IMR-90 (cell line): ENCODE measurements around the gene SPATA13.

Experiments used
- POLR2A ChIP-seq: IDR thresholded peaks from 2 replicates; pipeline ENCODE4 v1.6.1; 2012; ENCODE audit warnings: mild to moderate bottlenecking, low read depth, low read length
- TF ChIP-seq, protein P1 (sequence below): conservative IDR thresholded peaks from 2 replicates; pipeline ENCODE4 v1.5.1; 2012; ENCODE audit warnings: mild to moderate bottlenecking, low read depth, low read length, improper control_type of control experiment

DNA sequence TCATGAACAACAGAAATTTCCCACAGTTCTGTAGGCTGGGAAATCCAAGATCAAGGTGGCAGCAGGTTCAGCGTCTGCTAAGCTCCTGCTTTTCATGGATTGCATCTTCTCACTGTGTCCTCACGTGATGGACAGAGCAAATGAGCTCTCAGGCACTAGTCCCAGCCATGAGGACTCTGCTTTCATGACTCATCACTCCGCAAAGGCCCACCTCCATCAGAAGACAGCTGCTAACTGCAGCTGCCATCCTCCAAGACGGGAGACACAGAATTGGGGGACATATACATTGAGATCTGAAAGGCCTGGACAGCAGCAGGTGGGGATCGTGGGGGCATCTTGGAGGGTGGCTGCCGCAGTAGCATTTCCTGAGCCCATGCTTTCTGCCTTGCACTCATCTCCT, 44.4 kb upstream of the SPATA13 start:
- TF ChIP-seq POLR2A: no peak
- TF ChIP-seq, protein P1, sequence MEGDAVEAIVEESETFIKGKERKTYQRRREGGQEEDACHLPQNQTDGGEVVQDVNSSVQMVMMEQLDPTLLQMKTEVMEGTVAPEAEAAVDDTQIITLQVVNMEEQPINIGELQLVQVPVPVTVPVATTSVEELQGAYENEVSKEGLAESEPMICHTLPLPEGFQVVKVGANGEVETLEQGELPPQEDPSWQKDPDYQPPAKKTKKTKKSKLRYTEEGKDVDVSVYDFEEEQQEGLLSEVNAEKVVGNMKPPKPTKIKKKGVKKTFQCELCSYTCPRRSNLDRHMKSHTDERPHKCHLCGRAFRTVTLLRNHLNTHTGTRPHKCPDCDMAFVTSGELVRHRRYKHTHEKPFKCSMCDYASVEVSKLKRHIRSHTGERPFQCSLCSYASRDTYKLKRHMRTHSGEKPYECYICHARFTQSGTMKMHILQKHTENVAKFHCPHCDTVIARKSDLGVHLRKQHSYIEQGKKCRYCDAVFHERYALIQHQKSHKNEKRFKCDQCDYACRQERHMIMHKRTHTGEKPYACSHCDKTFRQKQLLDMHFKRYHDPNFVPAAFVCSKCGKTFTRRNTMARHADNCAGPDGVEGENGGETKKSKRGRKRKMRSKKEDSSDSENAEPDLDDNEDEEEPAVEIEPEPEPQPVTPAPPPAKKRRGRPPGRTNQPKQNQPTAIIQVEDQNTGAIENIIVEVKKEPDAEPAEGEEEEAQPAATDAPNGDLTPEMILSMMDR: no peak
